A673 (cell line): ENCODE results near the gene TTN. TPM values are rescaled to one million over a fixed set of nuclear protein-coding genes. Genes with fewer than 3 reads are reported as not detected.

Experiments
- BruUV-seq: library from RNA; stranded (reverse); fragments of 400-500 nt; replicated peaks from 2 replicates; lab custom pipeline; 2021; lab: Mats Ljungman, UMichigan
- CTCF ChIA-PET: fragments of 300-600 bp; sonication (Branson Sonifier 250); formaldehyde crosslinking; loops from one replicate; lab custom pipeline; 2022; ENCODE audit warnings: antibody characterized with exemption; lab: Charles Lee
- POLR2A ChIA-PET: fragments of 300-600 bp; sonication (Branson Sonifier 250); formaldehyde crosslinking; loops from one replicate; lab custom pipeline; 2022; ENCODE audit warnings: antibody characterized with exemption; ENCODE audit not compliant: low non-redundant PET; lab: Charles Lee
- DNase-seq: peaks from one replicate; pipeline ENCODE4 v3.0.0-alpha.2; 2015; ENCODE audit warnings: low spot score
- H3K27ac ChIP-seq: fragments of 200-600 bp; sonication (generic); 2 replicates; pipeline ENCODE4 v1.5.1; 2016; ENCODE audit warnings: mixed run types, low read depth, mild to moderate bottlenecking, mixed read lengths, antibody characterized with exemption, low read length; ENCODE audit not compliant: poor library complexity, severe bottlenecking
- H3K27me3 ChIP-seq: fragments of 200-600 bp; sonication (generic); replicated peaks from 2 replicates; pipeline ENCODE4 v1.6.1; 2017; ENCODE audit warnings: mixed run types, low read depth, mild to moderate bottlenecking, mixed read lengths, antibody characterized with exemption, low read length; ENCODE audit not compliant: insufficient read depth, poor library complexity
- H3K36me3 ChIP-seq: fragments of 200-600 bp; sonication (generic); 2 replicates; pipeline ENCODE4 v1.6.1; 2016; ENCODE audit warnings: mixed run types, mild to moderate bottlenecking, mixed read lengths, antibody characterized with exemption, low read length; ENCODE audit not compliant: insufficient read depth, poor library complexity, severe bottlenecking
- H3K4me1 ChIP-seq: fragments of 200-600 bp; sonication (generic); 2 replicates; pipeline ENCODE4 v1.6.1; 2017; ENCODE audit warnings: mixed run types, mild to moderate bottlenecking, mixed read lengths, antibody characterized with exemption, low read length; ENCODE audit not compliant: insufficient read depth, poor library complexity, severe bottlenecking
- H3K4me3 ChIP-seq: fragments of 200-600 bp; sonication (generic); 2 replicates; pipeline ENCODE4 v1.5.1; 2016; ENCODE audit warnings: low read depth, mixed run types, mild to moderate bottlenecking, mixed read lengths, low read length; ENCODE audit not compliant: poor library complexity, severe bottlenecking
- H3K9me3 ChIP-seq: fragments of 200-600 bp; sonication (generic); 2 replicates; pipeline ENCODE4 v1.6.1; 2016; ENCODE audit warnings: mixed run types, low read depth, mild to moderate bottlenecking, mixed read lengths, antibody characterized with exemption, low read length; ENCODE audit not compliant: poor library complexity, severe bottlenecking
- EZH2 ChIP-seq: fragments of 200-600 bp; sonication (generic); IDR thresholded peaks from 2 replicates; pipeline ENCODE4 v1.6.1; 2017; ENCODE audit warnings: borderline replicate concordance, low read depth, mild to moderate bottlenecking, mixed read lengths, antibody characterized with exemption, low read length; ENCODE audit not compliant: poor library complexity, severe bottlenecking
- intact Hi-C: fragments of 100-400 bp; cut with micrococcal nuclease; formaldehyde crosslinking; loops from one replicate; pipeline ENCODE4 v1.10.0; 2022; ENCODE audit not compliant: unreplicated experiment
- total RNA-seq: library from RNA; stranded (reverse); gene quantifications from 2 replicates; pipeline ENCODE4 v1.2.3, GENCODE V29; 2021
- TF ChIP-seq, protein P1 (sequence below): fragments of 300-800, 200-600 bp; sonication (generic); conservative IDR thresholded peaks from 2 replicates; pipeline ENCODE4 v1.5.1; 2017; ENCODE audit warnings: low read depth, mild to moderate bottlenecking, antibody characterized with exemption, low read length, moderate library complexity, mixed read lengths

TTN gene
- total RNA-seq, 1 experiment from 2014 or later = under 0.01 TPM

GRCh38 chr2:178632729-178633128, 174.5 kb downstream of the TTN start:
- no peak overlapping the region for H3K27ac ChIP-seq
- ChIA-PET POLR2A (interaction anchor here (0.6 kb wide), 1 partner anchor 709 kb away, joined by 3 read pairs; no protein-coding TSS in a partner anchor), CTCF (no interaction called here)
- TF ChIP-seq EZH2 = no peak
- TF ChIP-seq, protein P1, sequence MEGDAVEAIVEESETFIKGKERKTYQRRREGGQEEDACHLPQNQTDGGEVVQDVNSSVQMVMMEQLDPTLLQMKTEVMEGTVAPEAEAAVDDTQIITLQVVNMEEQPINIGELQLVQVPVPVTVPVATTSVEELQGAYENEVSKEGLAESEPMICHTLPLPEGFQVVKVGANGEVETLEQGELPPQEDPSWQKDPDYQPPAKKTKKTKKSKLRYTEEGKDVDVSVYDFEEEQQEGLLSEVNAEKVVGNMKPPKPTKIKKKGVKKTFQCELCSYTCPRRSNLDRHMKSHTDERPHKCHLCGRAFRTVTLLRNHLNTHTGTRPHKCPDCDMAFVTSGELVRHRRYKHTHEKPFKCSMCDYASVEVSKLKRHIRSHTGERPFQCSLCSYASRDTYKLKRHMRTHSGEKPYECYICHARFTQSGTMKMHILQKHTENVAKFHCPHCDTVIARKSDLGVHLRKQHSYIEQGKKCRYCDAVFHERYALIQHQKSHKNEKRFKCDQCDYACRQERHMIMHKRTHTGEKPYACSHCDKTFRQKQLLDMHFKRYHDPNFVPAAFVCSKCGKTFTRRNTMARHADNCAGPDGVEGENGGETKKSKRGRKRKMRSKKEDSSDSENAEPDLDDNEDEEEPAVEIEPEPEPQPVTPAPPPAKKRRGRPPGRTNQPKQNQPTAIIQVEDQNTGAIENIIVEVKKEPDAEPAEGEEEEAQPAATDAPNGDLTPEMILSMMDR = no peak
- no peaks in the 10 kb centered on the region for H3K9me3 ChIP-seq
- no peaks in the 10 kb centered on the region for H3K4me1 ChIP-seq
- no peaks in the 10 kb centered on the region for H3K36me3 ChIP-seq
- no TSS peak for BruUV-seq
- peaks cover 37% of the 10 kb centered on the region for H3K27me3 ChIP-seq
- no peak overlapping the region for H3K4me3 ChIP-seq
- intact Hi-C loops = no loop called here
- no peak for DNase-seq

DNA sequence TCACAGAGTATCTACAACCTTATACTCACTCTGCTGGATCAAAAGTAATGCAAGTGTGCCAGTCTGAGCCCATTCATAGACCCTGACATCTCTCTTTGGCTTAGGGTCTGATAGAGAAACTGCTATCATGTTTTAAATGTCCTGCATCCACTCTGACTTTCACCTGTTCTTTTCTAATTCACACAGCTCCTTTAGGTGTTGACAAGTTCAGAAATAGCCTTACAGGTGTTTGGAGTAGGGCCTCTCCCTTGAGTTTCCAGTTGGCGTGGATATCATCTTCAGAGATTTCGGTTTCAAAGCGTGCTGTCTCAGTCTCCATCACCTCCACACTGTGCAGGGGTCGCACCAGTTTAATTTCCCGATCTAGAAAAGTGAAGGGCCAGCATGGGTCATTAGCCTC, 176.6 kb downstream of the TTN start:
- no peak for TF ChIP-seq EZH2
- TF ChIP-seq, protein P1 = no peak
- peaks cover 48% of the 10 kb centered on the region for H3K27me3 ChIP-seq
- BruUV-seq = no TSS peak

DNA sequence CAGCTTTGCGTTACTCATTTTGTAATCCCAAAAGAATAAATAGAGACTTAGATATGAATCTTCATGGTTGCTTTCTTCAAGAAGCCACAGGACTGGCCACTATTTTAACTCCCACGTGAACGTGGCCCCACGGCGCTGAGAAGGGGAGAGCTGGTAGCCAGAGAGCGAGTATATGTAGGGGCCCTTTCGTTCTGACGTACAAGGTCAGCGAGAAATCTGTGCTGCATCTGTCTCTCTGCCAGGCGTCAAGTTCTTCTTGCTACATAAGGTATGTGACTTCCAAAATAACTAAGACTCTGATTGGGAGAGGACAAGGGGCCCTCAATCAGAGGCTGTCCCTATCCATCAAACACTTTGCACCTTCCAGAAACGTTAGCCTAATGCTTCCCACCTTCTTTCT, 177.8 kb downstream of the TTN start:
- ChIA-PET CTCF (no interaction called here), POLR2A (no interaction called here)
- intact Hi-C loops = no loop called here
- H3K27ac ChIP-seq = no peak overlapping the region
- DNase-seq = no peak
- peaks cover 48% of the 10 kb centered on the region for H3K27me3 ChIP-seq
- no TSS peak for BruUV-seq
- no peaks in the 10 kb centered on the region for H3K36me3 ChIP-seq
- no peaks in the 10 kb centered on the region for H3K9me3 ChIP-seq
- no peaks in the 10 kb centered on the region for H3K4me1 ChIP-seq
- no peak overlapping the region for H3K4me3 ChIP-seq
- TF ChIP-seq, protein P1 = no peak
- TF ChIP-seq EZH2 = no peak

More for the DNA sequence above, 176.6 kb downstream of the TTN start:
- no peaks in the 10 kb centered on the region for H3K9me3 ChIP-seq
- no peaks in the 10 kb centered on the region for H3K4me1 ChIP-seq
- no peak overlapping the region for H3K4me3 ChIP-seq
- H3K36me3 ChIP-seq = no peaks in the 10 kb centered on the region
- ChIA-PET CTCF (no interaction called here), POLR2A (no interaction called here)
- intact Hi-C loops = no loop called here
- no peak for DNase-seq
- H3K27ac ChIP-seq = no peak overlapping the region
